PC-9 (cell line): ENCODE measurements around the gene EVC.

Source experiments
- CTCF ChIP-seq: fragments of 200-600 bp; sonication (generic); conservative IDR thresholded peaks from 2 replicates; pipeline ENCODE4 v1.6.1; 2017; ENCODE audit warnings: mixed run types, antibody characterized with exemption, mild to moderate bottlenecking, moderate library complexity
- EZH2 ChIP-seq: fragments of 200-600 bp; sonication (generic); IDR thresholded peaks from 2 replicates; pipeline ENCODE4 v1.8.0; 2017; ENCODE audit warnings: antibody characterized with exemption, low read depth

- TF ChIP-seq CTCF (no peak), EZH2 (no peak)
Observed at GRCh38 chr4:5813882-5814255, 102.9 kb downstream of the EVC start.
